ENCODE results near the gene EMX2.
A peak's percentile ranks its signal among the peaks of the same experiment; 100 is the strongest.

The EMX2 gene

DNA sequence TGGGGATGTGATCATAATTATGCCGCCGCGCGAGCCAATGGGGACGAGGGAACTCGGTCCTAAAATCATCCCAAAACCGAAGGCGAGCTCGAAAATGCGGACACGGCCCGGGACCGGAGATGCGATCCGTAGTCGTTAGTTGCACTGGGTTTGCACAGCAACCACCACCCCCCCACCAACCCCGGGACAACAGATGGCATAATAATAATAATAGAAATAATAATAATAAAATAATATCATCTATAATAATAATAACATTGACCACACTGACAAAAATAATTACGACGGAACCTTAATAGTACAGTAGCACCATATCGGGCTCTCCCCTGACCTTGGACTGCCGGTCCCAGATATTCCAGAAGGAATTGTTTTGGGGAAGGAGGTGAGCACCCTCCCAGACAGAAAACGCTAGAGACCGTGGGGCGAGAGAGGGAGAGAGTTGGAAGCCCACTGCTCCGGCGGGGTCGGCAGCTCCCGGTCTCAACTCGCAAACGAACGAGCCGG is 1.1 kb upstream of the EMX2 start:
- Histone ChIP-seq H2BK12ac (ENCODE audit: low read length) (no peak overlapping the region), H3K36me3 (ENCODE audit: control insufficient read depth in 1 of 2, insufficient read depth in 2 of 2, low read length in 2 of 2) (no peaks in the 10 kb centered on the region), H3K27ac (ENCODE audit: low read depth, low read length) (no peak overlapping the region), H2AK5ac (ENCODE audit: low read length) (no peak overlapping the region), H3K4me3 (ENCODE audit: low read depth, low read length) (no peak overlapping the region), H3K18ac (ENCODE audit: low read length) (no peak overlapping the region), H2AFZ (ENCODE audit: insufficient read depth, low read length, poor library complexity) (no peak overlapping the region), H3K9ac (ENCODE audit: low read length) (no peak overlapping the region), H3K4me2 (ENCODE audit: low read length) (no peak overlapping the region), H3K79me2 (ENCODE audit: control insufficient read depth, insufficient read depth, low read length, poor library complexity) (no peaks in the 10 kb centered on the region), H2BK120ac (ENCODE audit: insufficient read depth, low read length, poor library complexity) (no peak overlapping the region), H3K23ac (ENCODE audit: low read length) (no peak overlapping the region), H4K8ac (ENCODE audit: low read depth, low read length) (no peak overlapping the region), H3K9me3 (ENCODE audit: insufficient read depth, low read depth, low read length) (peaks cover 4% of the 10 kb centered on the region), H3K4me1 (ENCODE audit: control insufficient read depth in 1 of 2, insufficient read depth in 2 of 2, low read length in 2 of 2) (peaks cover 0 to 12% of the 10 kb centered on the region in 2 experiments), H3K14ac (ENCODE audit: low read length) (no peak overlapping the region), H4K12ac (ENCODE audit: low read depth, low read length) (no peak overlapping the region), H3K27me3 (ENCODE audit: insufficient read depth, low read length) (peaks cover 88% of the 10 kb centered on the region), H3K79me1 (ENCODE audit: low read length) (no peaks in the 10 kb centered on the region), H2BK5ac (ENCODE audit: low read depth, low read length, poor library complexity) (no peak overlapping the region), H4K91ac (ENCODE audit: low read depth, low read length) (no peak overlapping the region), H3K4ac (ENCODE audit: low read depth, low read length) (no peak overlapping the region)
- DNase-seq: peak in 1 of 2 donors; percentile 13
- no CpG with 5 or more reads among the region's 32 CpGs for WGBS (ENCODE audit: extremely low coverage, insufficient coverage, insufficient read length)

DNA sequence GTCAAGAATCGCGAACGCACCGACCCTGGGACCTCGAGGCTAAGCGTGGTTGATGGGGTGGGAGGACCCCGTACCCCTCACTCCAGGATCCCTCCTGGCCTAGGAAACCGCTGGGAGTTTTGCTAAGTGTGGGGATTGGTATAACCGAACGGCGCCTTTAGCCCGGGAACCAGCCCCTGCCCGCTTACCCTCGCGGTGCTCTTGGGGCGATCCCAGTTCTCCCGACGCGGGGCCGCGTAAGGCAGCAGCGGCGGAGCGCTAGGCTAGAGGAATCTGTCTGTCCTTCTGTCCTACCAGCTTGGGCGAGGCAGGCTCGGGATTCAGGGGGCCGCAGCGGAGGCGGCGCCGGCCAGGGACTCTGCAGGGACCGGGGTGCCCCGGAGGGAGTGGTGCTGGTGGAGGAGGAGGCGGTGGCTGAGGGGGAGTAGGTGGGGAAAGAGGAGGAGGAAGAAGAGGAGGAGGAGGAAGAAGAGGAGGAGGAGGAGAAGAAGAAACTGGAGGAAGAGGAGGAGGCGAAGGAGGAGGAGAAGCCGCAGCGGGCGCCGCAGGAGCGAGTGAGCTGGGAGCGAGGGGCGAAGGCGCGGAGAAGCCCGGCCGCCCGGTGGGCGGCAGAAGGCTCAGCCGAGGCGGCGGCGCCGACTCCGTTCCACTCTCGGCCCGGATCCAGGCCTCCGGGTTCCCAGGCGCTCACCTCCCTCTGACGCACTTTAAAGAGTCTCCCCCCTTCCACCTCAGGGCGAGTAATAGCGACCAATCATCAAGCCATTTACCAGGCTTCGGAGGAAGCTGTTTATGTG is 439 bp upstream of the EMX2 start:
- H2AK5ac ChIP-seq (ENCODE audit: low read length): no peak overlapping the region
- H4K12ac ChIP-seq (ENCODE audit: low read depth, low read length): no peak overlapping the region
- no peaks in the 10 kb centered on the region for H3K79me1 ChIP-seq (ENCODE audit: low read length)
- DNase-seq: peak in 1 of 2 donors; percentile 29
- no peak overlapping the region for H4K91ac ChIP-seq (ENCODE audit: low read depth, low read length)
- no peak overlapping the region for H4K8ac ChIP-seq (ENCODE audit: low read depth, low read length)
- no peak overlapping the region for H3K4me3 ChIP-seq (ENCODE audit: low read depth, low read length)
- H3K18ac ChIP-seq (ENCODE audit: low read length): no peak overlapping the region
- peak overlapping the region; percentile 17 for H2AFZ ChIP-seq (ENCODE audit: insufficient read depth, low read length, poor library complexity)
- H2BK12ac ChIP-seq (ENCODE audit: low read length): no peak overlapping the region
- peaks cover 2% of the 10 kb centered on the region for H3K9me3 ChIP-seq (ENCODE audit: insufficient read depth, low read depth, low read length)
- H3K4me1 ChIP-seq (ENCODE audit: control insufficient read depth in 1 of 2, insufficient read depth in 2 of 2, low read length in 2 of 2): peaks cover 0 to 12% of the 10 kb centered on the region in 2 experiments
- no peak overlapping the region for H3K4ac ChIP-seq (ENCODE audit: low read depth, low read length)
- no peak overlapping the region for H3K14ac ChIP-seq (ENCODE audit: low read length)
- no peak overlapping the region for H3K27ac ChIP-seq (ENCODE audit: low read depth, low read length)
- H3K79me2 ChIP-seq (ENCODE audit: control insufficient read depth, insufficient read depth, low read length, poor library complexity): no peaks in the 10 kb centered on the region
- H3K4me2 ChIP-seq (ENCODE audit: low read length): peak overlapping the region; percentile 57
- no peak overlapping the region for H2BK5ac ChIP-seq (ENCODE audit: low read depth, low read length, poor library complexity)
- no peak overlapping the region for H3K23ac ChIP-seq (ENCODE audit: low read length)
- H3K36me3 ChIP-seq (ENCODE audit: control insufficient read depth in 1 of 2, insufficient read depth in 2 of 2, low read length in 2 of 2): no peaks in the 10 kb centered on the region
- no CpG with 5 or more reads among the region's 62 CpGs for WGBS (ENCODE audit: extremely low coverage, insufficient coverage, insufficient read length)
- H2BK120ac ChIP-seq (ENCODE audit: insufficient read depth, low read length, poor library complexity): no peak overlapping the region
- peaks cover 88% of the 10 kb centered on the region for H3K27me3 ChIP-seq (ENCODE audit: insufficient read depth, low read length)
- H3K9ac ChIP-seq (ENCODE audit: low read length): no peak overlapping the region

DNA sequence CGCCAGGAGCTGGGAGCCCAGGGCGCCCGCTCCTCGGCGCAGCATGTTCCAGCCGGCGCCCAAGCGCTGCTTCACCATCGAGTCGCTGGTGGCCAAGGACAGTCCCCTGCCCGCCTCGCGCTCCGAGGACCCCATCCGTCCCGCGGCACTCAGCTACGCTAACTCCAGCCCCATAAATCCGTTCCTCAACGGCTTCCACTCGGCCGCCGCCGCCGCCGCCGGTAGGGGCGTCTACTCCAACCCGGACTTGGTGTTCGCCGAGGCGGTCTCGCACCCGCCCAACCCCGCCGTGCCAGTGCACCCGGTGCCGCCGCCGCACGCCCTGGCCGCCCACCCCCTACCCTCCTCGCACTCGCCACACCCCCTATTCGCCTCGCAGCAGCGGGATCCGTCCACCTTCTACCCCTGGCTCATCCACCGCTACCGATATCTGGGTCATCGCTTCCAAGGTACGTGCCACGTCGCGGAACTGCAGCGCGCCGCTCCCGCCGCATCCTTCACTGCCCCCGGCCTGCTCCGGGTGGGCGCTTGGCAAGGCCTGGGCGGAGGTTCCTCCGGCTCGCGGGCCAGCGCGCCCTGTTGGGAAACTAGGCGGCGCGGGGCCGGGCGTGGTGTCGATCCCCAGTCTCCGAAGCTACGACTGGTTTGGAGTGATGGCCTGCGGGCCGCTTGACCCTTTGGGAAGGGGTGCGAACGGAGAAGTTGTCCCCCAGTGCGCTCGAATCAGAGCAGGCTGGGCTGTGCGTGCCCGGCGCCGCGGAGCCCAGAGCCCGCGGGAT is 868 bp downstream of the EMX2 start:
- H3K18ac ChIP-seq (ENCODE audit: low read length): no peak overlapping the region
- WGBS (ENCODE audit: extremely low coverage, insufficient coverage, insufficient read length): no CpG with 5 or more reads among the region's 90 CpGs
- peaks cover 0 to 8% of the 10 kb centered on the region in 2 experiments for H3K4me1 ChIP-seq (ENCODE audit: control insufficient read depth in 1 of 2, insufficient read depth in 2 of 2, low read length in 2 of 2)
- H4K12ac ChIP-seq (ENCODE audit: low read depth, low read length): no peak overlapping the region
- H2BK5ac ChIP-seq (ENCODE audit: low read depth, low read length, poor library complexity): no peak overlapping the region
- H3K79me2 ChIP-seq (ENCODE audit: control insufficient read depth, insufficient read depth, low read length, poor library complexity): no peaks in the 10 kb centered on the region
- no peak overlapping the region for H3K27ac ChIP-seq (ENCODE audit: low read depth, low read length)
- DNase-seq: peak in 1 of 2 donors; percentile 3
- H3K27me3 ChIP-seq (ENCODE audit: insufficient read depth, low read length): peaks cover 93% of the 10 kb centered on the region
- H3K9me3 ChIP-seq (ENCODE audit: insufficient read depth, low read depth, low read length): peaks cover 2% of the 10 kb centered on the region
- H2AFZ ChIP-seq (ENCODE audit: insufficient read depth, low read length, poor library complexity): peak overlapping the region; percentile 44
- H3K79me1 ChIP-seq (ENCODE audit: low read length): no peaks in the 10 kb centered on the region
- H3K4me3 ChIP-seq (ENCODE audit: low read depth, low read length): peak overlapping the region; percentile 62
- H2AK5ac ChIP-seq (ENCODE audit: low read length): no peak overlapping the region
- H4K91ac ChIP-seq (ENCODE audit: low read depth, low read length): no peak overlapping the region
- H3K9ac ChIP-seq (ENCODE audit: low read length): no peak overlapping the region
- no peak overlapping the region for H4K8ac ChIP-seq (ENCODE audit: low read depth, low read length)
- H3K4me2 ChIP-seq (ENCODE audit: low read length): peak overlapping the region; percentile 49
- H3K14ac ChIP-seq (ENCODE audit: low read length): no peak overlapping the region
- H3K36me3 ChIP-seq (ENCODE audit: control insufficient read depth in 1 of 2, insufficient read depth in 2 of 2, low read length in 2 of 2): no peaks in the 10 kb centered on the region
- H3K23ac ChIP-seq (ENCODE audit: low read length): no peak overlapping the region
- no peak overlapping the region for H2BK12ac ChIP-seq (ENCODE audit: low read length)
- no peak overlapping the region for H3K4ac ChIP-seq (ENCODE audit: low read depth, low read length)
- H2BK120ac ChIP-seq (ENCODE audit: insufficient read depth, low read length, poor library complexity): no peak overlapping the region

DNA sequence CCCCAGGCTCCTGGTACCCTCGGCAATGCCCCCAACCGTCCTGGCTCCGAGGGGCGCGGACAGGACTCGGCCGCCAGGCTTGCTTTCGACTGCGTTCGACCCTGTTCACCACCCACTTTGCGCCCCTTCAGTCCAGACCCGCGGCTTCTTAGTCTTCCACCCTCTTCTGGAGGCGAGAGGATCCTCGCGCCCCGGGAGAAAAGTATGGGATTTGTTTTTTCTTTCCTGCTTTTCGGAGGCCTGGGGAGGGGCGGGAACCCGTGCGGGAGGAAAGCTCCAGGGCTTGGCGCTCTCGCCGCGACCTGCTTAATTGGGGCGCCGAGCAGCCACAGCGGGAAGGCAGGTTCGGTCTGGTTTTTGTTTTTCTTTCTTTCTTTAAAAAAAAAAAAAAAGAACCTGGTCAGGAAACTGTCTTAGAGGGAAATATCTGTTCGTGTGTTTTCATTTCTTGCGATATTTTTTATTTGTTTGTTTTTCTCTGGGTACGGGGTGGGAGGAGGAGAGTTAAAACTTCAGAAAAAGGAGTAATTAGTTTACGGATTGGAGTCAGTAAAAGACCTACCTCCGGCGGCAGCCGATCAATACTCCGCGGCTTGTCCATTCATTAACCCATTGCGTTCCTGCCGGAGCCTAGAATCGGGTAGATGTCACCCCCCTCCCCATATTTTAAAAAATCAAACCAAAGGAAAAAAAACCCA is 1.6 kb downstream of the EMX2 start:
- Histone ChIP-seq H3K36me3 (ENCODE audit: control insufficient read depth in 1 of 2, insufficient read depth in 2 of 2, low read length in 2 of 2) (no peaks in the 10 kb centered on the region), H3K4me2 (ENCODE audit: low read length) (peak overlapping the region; percentile 49), H3K27me3 (ENCODE audit: insufficient read depth, low read length) (peaks cover 91% of the 10 kb centered on the region), H4K91ac (ENCODE audit: low read depth, low read length) (no peak overlapping the region), H3K79me1 (ENCODE audit: low read length) (no peaks in the 10 kb centered on the region), H3K18ac (ENCODE audit: low read length) (no peak overlapping the region), H3K27ac (ENCODE audit: low read depth, low read length) (no peak overlapping the region), H2AFZ (ENCODE audit: insufficient read depth, low read length, poor library complexity) (no peak overlapping the region), H4K8ac (ENCODE audit: low read depth, low read length) (no peak overlapping the region), H2BK12ac (ENCODE audit: low read length) (no peak overlapping the region), H2BK120ac (ENCODE audit: insufficient read depth, low read length, poor library complexity) (no peak overlapping the region), H2AK5ac (ENCODE audit: low read length) (no peak overlapping the region), H4K12ac (ENCODE audit: low read depth, low read length) (no peak overlapping the region), H2BK5ac (ENCODE audit: low read depth, low read length, poor library complexity) (no peak overlapping the region), H3K79me2 (ENCODE audit: control insufficient read depth, insufficient read depth, low read length, poor library complexity) (no peaks in the 10 kb centered on the region), H3K9ac (ENCODE audit: low read length) (no peak overlapping the region), H3K23ac (ENCODE audit: low read length) (no peak overlapping the region), H3K4me3 (ENCODE audit: low read depth, low read length) (no peak overlapping the region), H3K4ac (ENCODE audit: low read depth, low read length) (no peak overlapping the region), H3K9me3 (ENCODE audit: insufficient read depth, low read depth, low read length) (peaks cover 2% of the 10 kb centered on the region), H3K14ac (ENCODE audit: low read length) (no peak overlapping the region), H3K4me1 (ENCODE audit: control insufficient read depth in 1 of 2, insufficient read depth in 2 of 2, low read length in 2 of 2) (peaks cover 0 to 8% of the 10 kb centered on the region in 2 experiments)
- WGBS (ENCODE audit: extremely low coverage, insufficient coverage, insufficient read length): no CpG with 5 or more reads among the region's 41 CpGs
- no peak for DNase-seq
